Endometrial microvascular endothelial cells (primary cell): Measurements from ENCODE around the gene COASY. TPM values are rescaled to one million over a fixed set of nuclear protein-coding genes. Genes with fewer than 3 reads are reported as not detected.

Experiments used
- in situ Hi-C: cut with HindIII; loops from 2 replicates; pipeline ENCODE4 v1.10.0; 2017; ENCODE audit warnings: low sequenced_read_pairs, low pct_unique_long_range_greater_than_20kb; ENCODE audit errors: inconsistent ontology term
- total RNA-seq: library from RNA; depleted of rRNA; stranded (reverse); fragments of >200 nt; gene quantifications from one replicate; pipeline ENCODE4 v1.2.3, GENCODE V29; 2015; ENCODE audit errors: inconsistent ontology term

COASY gene
- total RNA-seq, 1 donor from 2014 or later = 37.3 TPM

DNA sequence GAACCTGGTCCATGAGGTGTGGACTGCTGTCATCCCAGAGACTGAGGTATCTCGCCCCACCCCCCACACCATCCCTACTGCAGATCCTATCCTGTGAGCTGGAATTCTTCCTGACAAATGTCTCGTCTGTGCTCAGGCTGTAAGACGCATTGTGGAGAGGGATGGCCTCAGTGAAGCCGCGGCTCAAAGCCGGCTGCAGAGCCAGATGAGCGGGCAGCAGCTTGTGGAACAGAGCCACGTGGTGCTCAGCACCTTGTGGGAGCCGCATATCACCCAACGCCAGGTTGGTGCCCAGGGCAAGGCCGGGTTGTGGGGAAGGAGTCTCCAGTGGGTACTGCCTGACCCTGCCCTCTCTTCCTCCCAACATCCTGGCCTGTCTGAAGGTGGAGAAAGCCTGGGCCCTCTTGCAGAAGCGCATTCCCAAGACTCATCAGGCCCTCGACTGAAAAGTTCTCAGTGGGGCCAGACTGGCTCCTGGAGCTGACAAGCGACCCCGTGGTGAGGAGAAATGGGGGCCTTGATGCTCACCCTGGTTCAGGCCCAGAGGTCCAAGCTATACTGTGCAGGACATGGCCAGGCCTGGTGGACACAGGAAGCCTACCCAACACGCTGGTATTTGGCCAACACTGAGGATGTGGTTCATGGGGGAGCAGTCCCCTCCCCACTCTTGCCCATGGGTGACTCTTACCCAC, 3.7 kb downstream of the COASY start:
- in situ Hi-C loops = no loop called here

DNA sequence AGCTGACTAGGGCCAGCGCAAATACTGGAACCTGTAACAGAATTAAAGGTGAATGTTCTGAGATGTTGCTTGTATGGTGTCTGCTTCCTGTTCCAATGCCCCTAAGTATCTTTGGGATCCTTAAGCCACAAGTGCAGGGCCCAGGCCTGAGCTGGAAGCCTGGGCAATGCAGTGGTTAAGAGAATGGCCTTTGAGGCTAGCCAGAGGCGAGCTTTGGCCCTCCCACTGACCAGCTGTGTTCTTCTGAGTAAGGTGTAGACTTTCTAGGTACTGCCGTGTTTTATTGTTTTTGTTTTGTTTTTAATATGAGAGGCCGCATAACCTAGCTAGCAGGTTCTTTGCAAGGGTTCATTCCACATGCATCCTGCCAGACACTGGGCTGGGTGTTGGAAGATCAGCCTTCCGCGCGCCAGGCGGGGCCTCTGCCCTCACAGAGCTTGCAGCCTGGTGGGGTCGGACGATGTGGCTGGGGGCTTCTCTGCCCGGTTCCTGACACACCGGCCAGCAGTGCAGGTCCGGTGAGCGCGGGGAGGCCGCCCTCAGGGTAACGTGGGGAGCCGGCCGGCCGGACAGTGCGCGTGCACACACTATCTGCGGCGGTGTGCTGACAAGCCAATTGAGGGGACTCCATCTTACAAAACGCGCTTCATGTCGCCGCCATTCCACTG, 4.4 kb downstream of the COASY start:
- in situ Hi-C loops = no loop called here

DNA sequence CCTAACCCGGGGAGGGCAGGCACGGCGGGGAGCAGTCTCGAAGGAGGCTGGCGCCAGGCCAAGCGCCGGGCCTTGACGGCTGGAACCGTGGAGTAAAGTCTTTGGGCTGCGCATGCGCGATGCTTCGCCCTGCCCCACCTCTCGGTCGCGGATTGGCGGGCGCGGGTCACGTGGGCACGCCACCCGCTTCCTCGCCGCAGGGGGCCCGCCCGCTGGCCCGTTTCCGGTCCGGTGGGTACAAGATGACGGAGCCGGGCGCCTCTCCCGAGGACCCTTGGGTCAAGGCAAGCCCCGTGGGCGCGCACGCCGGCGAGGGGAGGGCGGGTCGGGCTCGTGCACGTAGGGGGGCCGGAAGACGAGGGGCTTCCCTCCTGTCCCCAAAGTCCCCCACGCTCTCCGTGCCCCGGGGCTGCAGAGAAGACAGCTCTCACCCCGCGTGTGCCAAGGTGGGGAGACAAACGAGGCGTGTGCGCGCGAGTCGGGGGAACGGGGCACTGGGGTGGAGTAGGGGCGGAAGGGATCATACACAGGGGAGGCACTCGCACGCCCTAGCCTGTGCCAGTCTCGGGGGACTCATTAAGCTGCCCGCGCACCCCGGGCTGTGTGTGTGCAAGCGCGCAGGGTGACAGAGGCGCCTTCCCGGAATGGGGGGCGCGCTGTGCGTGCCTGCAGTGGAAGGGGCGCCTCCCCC, 5.1 kb downstream of the COASY start, which contains the start of gene MLX:
TSS of gene MLX (plus strand) at position 218 of the 691 bp plus-strand sequence. CDS start at position 243, 25 bp downstream.
- in situ Hi-C loops = no loop called here

DNA sequence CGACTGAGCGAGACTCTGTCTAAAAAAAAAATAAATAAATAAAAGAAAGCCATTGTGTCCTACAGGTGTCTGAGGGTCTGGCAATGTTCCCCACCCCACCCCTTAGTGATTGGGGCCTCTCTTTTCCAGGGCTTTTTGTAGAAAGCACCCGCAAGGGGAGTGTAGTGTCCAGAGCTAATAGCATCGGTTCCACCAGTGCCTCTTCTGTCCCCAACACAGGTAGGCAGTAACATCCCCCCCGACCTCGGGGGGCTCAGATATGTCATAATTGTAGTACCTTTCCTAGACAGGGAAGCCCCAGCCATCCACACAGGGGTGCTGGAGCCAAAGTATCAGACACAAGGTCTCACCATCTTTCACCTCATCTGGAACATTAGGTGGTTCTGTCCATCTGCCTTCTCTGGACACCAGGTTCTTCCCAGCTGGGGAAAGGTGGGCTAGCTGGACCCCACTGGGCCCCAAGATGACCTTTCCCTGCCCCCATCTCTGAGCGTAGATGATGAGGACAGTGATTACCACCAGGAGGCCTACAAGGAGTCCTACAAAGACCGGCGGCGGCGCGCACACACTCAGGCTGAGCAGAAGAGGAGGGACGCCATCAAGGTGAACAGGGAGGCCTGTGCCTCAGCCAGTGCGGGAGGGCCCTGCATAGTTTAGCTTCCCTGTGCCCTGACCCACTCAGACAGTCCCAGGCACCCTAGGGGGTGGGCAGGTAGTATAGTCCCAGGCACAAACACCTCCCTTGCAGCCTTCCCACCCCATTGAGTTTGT, 6.6 kb downstream of the COASY start:
- in situ Hi-C loops = no loop called here

DNA sequence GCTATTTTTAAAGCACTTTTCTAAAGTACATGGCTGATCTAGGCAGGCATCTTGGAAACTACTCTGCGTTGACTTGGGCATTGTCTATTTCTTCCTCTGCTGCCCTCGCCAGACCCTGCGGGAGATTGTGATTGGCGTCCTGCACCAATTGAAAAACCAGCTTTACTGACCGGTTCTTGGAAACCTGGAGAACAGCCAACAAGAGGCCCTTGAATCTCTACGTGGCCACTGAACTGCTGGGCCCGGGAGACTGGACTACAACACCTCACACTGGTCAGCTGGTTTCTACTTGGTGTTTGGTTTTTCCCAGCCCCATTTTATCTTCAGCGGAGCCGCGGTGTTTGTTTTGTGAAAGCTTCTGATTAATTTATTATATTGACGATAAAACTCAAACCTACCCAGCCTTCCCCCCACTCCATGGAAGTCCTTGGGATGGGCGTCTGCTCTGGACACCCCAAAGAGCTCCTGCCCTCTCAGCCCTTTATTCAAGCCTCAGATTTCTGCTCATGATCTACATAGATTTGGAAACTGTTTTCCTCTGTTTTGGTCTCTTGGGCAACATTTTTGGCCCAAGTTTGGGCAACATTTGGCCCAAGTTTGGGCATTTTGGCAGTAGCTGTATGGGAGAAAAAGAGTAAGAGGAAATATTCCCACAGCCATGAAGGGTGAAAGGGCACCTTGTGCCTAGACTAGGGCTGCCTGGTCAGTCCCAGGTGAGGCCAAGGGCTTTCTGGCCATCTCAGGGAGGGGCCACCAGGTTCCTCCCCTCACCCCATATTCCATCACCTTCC, 9.7 kb downstream of the COASY start:
- in situ Hi-C loops = no loop called here

DNA sequence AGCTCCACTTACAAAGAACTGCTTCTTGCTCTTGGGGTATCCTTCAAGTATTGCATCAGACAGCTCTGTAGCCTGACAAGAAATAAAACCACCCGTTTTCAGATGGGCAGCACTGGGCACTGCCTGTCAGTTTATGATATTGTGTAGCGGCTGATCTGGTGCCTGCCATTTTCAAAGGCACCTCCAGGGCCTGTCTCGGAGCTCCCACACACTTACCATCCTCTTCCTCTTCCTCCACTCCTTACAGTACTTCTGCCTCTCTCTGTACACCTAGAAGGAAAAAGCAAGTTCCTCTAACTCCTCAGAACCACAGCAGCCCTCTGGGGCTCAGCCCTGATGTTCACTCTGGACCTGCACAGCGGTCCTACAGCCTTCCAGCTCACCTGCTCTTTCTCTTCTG, 11.1 kb downstream of the COASY start:
- in situ Hi-C loops = no loop called here

DNA sequence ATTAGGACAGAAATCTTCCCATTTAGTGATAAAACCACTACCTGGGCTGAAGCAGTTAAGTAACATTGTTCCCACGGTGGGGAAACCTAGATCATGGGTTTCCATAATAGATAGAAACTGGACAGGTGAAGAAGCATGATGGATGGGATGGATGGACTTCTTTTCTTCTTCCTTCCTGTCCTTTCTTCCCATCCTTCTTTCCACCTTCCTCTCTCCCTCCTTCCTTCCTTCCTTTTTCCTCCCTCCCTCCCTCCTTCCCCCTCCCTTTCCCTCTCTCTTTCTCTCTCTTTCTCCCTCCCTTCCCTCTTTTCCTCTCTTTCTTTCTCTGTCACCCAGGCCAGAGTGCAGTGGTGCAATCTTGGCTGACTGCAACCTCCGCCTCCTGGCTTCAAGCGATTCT, 12.5 kb downstream of the COASY start:
- in situ Hi-C loops = no loop called here

DNA sequence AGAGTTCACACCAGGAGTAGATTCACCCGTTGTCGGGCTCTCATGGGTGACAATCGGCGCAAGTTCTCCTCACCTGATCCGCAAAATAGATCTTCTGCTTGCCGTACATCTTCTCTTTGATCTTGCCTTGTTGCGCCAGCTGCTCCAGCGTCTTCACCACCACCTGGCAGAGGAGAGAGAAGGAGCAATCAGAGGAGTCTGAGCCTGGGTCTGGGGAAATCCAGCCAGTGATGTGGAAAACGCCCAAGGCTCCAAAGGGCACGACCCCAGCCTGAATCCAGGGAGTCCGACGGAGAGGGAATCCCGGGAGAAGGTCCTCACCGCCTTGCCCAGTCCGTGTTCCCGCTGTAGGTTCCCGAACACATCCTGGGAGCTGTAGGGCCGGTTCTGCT, 15.2 kb downstream of the COASY start:
- in situ Hi-C loops = no loop called here

DNA sequence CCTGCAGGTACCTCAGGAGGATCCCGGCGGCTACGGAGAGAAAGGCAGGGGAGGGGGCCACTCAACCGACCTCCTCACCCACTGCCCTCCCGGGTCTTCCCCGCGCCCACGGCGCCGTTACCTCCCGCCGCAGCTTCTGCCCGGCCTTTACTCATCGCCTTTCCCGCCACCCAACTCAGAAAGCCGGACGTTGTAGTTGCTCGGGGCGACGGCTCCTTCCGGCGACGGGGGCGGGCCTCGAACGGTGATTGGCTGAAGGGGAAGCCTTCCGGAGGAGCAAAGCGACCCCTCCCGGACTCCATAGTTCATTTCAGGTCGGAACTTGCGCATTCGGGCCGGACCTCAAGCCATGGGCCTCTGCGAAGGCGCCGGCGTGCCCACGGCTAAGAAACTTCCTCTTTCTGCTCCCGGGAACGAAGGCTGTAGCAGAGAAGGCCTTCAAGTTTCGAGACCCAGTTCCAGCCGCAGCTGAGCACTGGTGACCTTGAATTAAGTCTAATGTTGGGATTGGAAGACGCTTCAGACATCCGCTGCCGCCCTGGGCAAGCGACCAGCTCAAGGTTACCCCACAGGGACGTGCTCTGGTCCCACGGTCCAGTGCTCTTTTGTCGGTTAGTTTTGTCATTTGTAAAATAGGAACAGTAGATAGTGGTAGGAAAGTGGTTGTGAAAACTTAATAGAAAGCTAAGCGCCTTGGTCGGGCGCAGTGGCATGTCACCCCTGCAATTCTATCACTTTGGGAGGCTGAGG, 15.8 kb downstream of the COASY start, which contains the start of gene PSMC3IP:
TSS of gene PSMC3IP (minus strand) at position 198 of the 750 bp plus-strand sequence. CDS start at position 155, 43 bp downstream.
- in situ Hi-C loops = no loop called here

DNA sequence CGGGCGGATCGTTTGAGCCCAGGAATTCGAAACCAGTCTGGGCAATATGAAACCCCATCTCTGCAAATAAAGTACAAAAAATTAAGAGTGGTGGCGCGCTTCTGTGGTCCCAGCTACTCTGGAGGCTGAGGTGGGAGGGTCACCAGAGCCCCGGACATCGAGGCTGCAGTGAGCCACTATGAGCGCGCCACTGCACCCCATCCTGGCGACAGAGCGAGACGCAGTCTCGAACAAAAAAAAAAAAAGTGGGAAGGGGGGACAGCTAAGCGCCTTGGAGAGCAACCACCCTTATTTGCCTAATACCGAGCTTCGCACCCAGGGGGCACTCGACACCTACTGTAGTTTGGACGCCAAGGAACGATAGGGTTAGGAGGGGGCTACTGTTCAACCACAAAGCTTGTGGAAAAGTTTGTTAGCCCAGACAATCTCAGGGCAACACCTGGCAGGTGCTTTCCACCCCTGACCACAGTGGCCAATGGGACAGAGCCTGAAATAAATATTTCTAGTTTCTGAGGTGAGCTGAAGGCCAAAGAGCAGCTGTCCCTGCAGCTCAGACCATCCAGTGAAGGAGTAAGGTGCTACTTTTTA, 16.4 kb downstream of the COASY start:
- in situ Hi-C loops = no loop called here

DNA sequence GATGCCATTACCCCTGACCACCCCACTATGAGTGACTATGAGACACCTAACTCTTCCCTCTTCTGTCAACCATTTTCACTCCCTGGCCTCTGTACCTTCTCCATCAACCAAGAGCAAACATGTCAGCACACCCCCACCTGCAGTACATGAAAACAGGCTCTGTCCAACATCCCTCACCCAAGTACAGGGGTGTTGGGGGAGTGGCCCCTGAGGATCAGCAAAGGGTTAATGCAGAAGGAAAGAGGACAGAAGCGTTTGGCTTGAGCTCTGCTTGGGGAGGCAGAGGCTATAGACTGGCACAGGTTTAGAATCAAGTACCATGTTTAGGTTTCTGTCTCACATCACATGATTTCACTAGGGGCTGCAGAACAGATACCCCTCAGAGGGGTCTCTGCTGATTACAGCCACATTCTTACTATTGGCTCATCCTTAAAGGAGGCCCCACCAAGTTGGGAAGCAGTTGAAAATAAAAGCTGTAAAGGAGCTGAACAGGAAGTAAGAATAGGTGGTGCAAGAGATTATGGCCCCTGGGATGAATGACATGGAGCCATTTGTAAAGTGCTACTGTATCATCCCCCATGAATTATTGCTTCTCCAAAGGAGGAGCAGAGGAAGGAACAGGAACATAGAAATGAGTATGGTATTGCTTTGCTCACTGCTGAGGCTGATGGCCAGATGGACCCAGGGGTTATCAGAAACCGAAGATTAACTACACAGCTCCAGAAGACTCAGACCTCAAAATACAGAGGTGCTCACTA, 18.0 kb downstream of the COASY start:
- in situ Hi-C loops = no loop called here

DNA sequence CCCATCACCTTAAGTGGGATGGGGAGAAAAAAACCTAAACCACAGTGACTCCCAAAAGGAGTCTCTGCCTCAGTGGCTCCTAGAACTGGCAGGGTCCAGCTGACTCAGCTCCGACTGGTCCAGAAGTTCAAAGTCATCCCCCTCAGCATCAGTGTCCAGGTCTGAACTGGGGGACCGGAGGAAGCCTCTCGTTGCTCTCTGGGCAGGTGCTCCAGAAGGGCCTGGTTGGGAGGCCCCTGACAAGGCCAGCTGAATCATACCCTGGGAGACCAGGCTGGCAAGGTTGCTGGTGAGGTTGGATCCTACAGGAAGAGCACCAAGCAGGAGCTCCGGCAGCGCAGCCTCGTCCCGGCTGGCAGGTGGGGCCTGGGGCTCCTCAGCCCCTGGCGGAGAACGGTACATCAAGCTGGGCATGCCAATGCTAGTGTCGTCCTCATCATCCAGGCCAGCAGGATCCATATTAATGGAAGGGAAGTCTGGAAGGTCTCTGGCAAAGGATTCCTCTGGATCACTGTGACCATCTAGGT, 19.9 kb downstream of the COASY start:
- in situ Hi-C loops = no loop called here

DNA sequence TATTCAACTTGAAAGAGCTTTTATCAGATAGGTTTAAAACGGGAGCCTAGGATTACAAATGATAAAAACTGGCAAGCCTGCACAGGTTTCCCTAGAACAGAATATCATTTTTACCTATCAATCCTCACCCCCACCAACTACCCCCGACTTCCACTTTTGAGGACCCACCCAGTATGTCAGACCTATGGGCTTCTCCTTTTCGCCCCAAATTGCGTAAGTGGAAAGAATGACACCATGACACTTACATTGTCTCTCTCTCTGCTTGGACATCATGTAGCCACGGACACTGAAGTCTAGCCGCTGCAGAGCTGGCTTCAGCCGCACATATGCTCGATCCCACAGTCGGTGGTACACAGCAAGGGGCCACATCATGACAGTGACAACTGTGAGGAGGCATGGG, 22.9 kb downstream of the COASY start:
- in situ Hi-C loops = no loop called here

DNA sequence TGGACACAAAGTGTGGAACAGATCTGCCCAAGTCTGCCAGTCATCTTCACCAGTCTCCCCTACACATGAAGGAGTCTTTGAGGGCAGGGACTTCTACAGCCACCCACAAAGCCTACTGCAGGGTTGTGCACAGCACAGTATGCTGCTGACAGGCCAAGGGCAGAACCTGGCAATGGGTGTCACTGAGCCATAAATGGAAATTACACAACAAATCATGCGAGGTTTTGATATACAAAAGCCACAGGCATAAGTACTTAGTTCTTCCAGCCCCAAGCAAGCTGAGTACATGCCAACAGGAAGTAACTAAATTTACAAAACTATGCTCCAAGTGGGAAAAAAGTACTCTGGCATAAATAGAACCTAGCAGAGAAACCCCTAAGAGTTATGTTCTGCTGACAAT, 23.4 kb downstream of the COASY start:
- in situ Hi-C loops = no loop called here

DNA sequence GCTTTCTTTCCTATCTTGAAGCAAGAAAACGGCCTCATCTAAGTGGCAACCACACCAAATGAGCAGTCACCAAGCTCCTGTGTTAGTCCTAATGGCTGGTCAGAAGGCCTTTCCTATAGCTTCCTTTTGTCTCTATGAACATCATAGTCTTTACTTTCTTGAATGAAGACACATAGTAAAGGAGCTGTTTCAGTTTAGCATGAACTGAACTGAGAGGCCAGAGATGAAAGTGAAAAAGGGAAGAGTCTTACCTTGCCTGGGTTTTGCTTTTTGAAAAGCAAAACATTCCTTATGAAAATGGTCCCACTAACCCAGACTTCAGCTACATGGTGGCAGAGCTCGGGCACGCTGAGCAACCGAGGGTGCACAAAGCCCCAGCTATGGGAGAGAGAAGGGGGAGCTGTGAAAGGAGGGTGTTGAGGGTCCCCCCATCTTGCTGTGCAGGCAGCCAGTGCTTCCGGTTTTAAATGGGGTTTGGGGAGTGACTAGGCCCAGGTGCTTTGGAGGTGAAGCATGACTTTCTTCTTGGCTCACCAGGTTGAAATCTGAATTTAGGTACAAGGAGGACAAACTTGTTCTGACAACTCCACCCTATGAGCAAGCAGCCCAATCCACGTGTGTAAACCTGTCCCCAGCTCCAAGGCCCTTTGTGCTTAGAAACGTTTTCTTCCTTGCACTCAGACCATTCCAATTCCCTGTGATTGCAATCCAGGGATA, 24.7 kb downstream of the COASY start:
- in situ Hi-C loops = no loop called here

DNA sequence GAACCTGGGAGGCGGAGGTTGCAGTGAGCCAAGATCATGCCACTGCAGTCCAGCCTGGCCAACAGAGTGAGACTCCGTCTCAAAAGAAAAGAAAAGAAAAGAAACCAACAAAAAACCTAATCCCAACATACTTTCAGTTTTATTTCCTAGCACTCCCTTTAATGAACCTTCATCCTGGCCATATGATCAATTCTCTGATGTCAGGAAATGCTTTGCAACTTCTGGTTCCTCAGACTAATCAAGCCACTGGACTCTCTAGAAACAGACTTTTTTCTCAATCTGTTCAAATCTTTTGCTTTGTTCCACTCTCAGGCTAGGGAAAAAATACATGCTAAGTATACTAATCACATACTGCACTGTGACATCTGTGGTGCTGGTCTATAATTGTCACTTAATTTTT, 28.9 kb downstream of the COASY start:
- in situ Hi-C loops = no loop called here
